ENCODE data around the gene COL5A2.

COL5A2 gene

GRCh38 chr2:189002079-189002478, 177.5 kb downstream of the COL5A2 start:
- no peak for TF ChIP-seq CTCF (conservative IDR thresholded peaks at IDR 0.05; ENCODE audit: control insufficient read depth, insufficient read depth, low read depth, low read length)
- no peak overlapping the region for H3K4me3 ChIP-seq (ENCODE audit: control insufficient read depth, low read depth, low read length)
- peak; percentile 77 for DNase-seq (ENCODE audit: low read depth)

- H3K4me3 ChIP-seq (ENCODE audit: control insufficient read depth, low read depth, low read length) = no peak overlapping the region
- no peak for TF ChIP-seq CTCF (conservative IDR thresholded peaks at IDR 0.05; ENCODE audit: control insufficient read depth, insufficient read depth, low read depth, low read length)
- DNase-seq (ENCODE audit: low read depth) = no peak
Observed at GRCh38 chr2:189000221-189000620, 179.3 kb downstream of the COL5A2 start.

DNA sequence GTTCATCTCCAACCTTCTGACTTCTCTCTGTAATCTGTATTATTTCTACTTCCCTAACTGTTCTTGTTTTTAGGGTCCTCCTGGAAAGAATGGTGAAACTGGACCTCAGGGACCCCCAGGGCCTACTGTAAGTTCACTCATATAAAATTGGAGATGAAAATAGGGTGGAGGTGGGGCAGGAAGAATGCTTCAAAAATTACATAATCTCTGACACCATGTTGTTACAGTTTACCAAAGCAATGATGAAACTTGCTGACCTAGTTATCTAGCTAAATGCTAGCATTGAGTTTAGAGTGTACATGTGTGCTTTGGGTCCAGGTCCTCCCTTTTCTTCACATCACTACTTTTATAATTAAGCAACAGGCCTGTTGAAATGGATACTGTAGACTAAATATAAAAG, 182.3 kb downstream of the COL5A2 start:
- DNase-seq (ENCODE audit: low read depth) = peak; percentile 38
- no peak for TF ChIP-seq CTCF (conservative IDR thresholded peaks at IDR 0.05; ENCODE audit: control insufficient read depth, insufficient read depth, low read depth, low read length)
- H3K4me3 ChIP-seq (ENCODE audit: control insufficient read depth, low read depth, low read length) = no peak overlapping the region

DNA sequence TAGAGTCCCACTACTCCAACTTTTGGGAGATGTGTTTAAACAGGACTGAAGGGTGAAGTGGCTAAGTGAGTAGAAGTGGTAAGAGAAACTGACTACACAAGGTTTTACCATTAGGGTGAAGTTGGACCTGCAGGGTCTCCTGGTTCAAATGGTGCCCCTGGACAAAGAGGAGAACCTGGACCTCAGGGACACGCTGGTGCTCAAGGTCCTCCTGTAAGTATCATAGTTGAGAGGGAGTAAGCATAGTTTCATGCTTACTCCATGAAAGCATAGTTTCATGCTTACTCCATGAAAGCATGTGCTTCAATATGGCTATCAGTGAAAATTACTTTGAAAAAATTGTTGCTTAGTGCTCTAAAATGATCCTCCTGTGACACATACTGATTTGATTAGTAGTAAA, 186.3 kb downstream of the COL5A2 start:
- DNase-seq (ENCODE audit: low read depth) = no peak
- H3K4me3 ChIP-seq (ENCODE audit: control insufficient read depth, low read depth, low read length) = no peak overlapping the region
- TF ChIP-seq CTCF (conservative IDR thresholded peaks at IDR 0.05; ENCODE audit: control insufficient read depth, insufficient read depth, low read depth, low read length) = no peak

- TF ChIP-seq CTCF (conservative IDR thresholded peaks at IDR 0.05; ENCODE audit: control insufficient read depth, insufficient read depth, low read depth, low read length) = no peak
- no peak overlapping the region for H3K4me3 ChIP-seq (ENCODE audit: control insufficient read depth, low read depth, low read length)
- DNase-seq (ENCODE audit: low read depth) = no peak
Observed at GRCh38 chr2:188986839-188987238, 192.7 kb downstream of the COL5A2 start.

- no peak overlapping the region for H3K4me3 ChIP-seq (ENCODE audit: control insufficient read depth, low read depth, low read length)
- TF ChIP-seq CTCF (conservative IDR thresholded peaks at IDR 0.05; ENCODE audit: control insufficient read depth, insufficient read depth, low read depth, low read length) = no peak
- DNase-seq (ENCODE audit: low read depth) = peak; percentile 98
Observed at GRCh38 chr2:188984680-188985079, 194.9 kb downstream of the COL5A2 start.

GRCh38 chr2:188984065-188984491, 195.5 kb downstream of the COL5A2 start:
- no peak overlapping the region for H3K4me3 ChIP-seq (ENCODE audit: control insufficient read depth, low read depth, low read length)
- DNase-seq (ENCODE audit: low read depth) = peak; percentile 84
- peak; percentile 41 for TF ChIP-seq CTCF (conservative IDR thresholded peaks at IDR 0.05; ENCODE audit: control insufficient read depth, insufficient read depth, low read depth, low read length)
